OCI-LY1 (cell line): ENCODE results near the gene LCAT.

Experiments
- H2AFZ ChIP-seq: fragments of 200-600 bp; sonication (generic), shearing (Covaris generic); 2 replicates; pipeline ENCODE4 v1.6.0; 2014; ENCODE audit warnings: antibody characterized with exemption, mild to moderate bottlenecking, low read length
- H3F3A ChIP-seq: fragments of 200-600 bp; sonication (generic), shearing (Covaris generic); 2 replicates; pipeline ENCODE4 v1.6.0; 2014; ENCODE audit warnings: mild to moderate bottlenecking, antibody characterized with exemption, low read length, moderate library complexity; ENCODE audit not compliant: insufficient read depth
- H3K27ac ChIP-seq: fragments of 200-600 bp; sonication (generic); 2 replicates; pipeline ENCODE4 v1.5.1; 2014; ENCODE audit warnings: low read length, mixed run types, mild to moderate bottlenecking, low read depth; ENCODE audit not compliant: poor library complexity, severe bottlenecking
- H3K27me3 ChIP-seq: fragments of 200-600 bp; sonication (generic); 2 replicates; pipeline ENCODE4 v1.6.0; 2014; ENCODE audit warnings: antibody characterized with exemption, mild to moderate bottlenecking, low read length, moderate library complexity; ENCODE audit not compliant: insufficient read depth
- H3K36me3 ChIP-seq: fragments of 200-600 bp; sonication (generic); 2 replicates; pipeline ENCODE4 v1.6.1; 2014; ENCODE audit warnings: mild to moderate bottlenecking, antibody characterized with exemption, low read length, moderate library complexity, mixed read lengths; ENCODE audit not compliant: insufficient read depth
- H3K4me1 ChIP-seq: fragments of 200-600 bp; sonication (generic); 2 replicates; pipeline ENCODE4 v1.5.1; 2014; ENCODE audit warnings: mild to moderate bottlenecking, low read length, moderate library complexity; ENCODE audit not compliant: insufficient read depth, severe bottlenecking
- H3K4me2 ChIP-seq: fragments of 200-600 bp; sonication (generic), shearing (Covaris generic); 2 replicates; pipeline ENCODE4 v1.6.1; 2014; ENCODE audit warnings: low read length
- H3K4me3 ChIP-seq: fragments of 200-600 bp; sonication (generic); 2 replicates; pipeline ENCODE4 v1.5.1; 2014; ENCODE audit warnings: low read length, low read depth, mild to moderate bottlenecking, mixed read lengths; ENCODE audit not compliant: poor library complexity, severe bottlenecking
- H3K79me2 ChIP-seq: fragments of 200-600 bp; shearing (Covaris generic); 2 replicates; pipeline ENCODE4 v1.6.1; 2016; ENCODE audit warnings: mixed run types, low read length, mixed read lengths; ENCODE audit not compliant: insufficient read depth
- H3K9ac ChIP-seq: fragments of 200-600 bp; sonication (generic), shearing (Covaris generic); 2 replicates; pipeline ENCODE4 v1.6.1; 2014; ENCODE audit warnings: mild to moderate bottlenecking, low read length, mixed read lengths
- H3K9me2 ChIP-seq: fragments of 200-600 bp; sonication (generic), shearing (Covaris generic); 2 replicates; pipeline ENCODE4 v1.6.1; 2014; ENCODE audit warnings: low read depth, mild to moderate bottlenecking, low read length, mixed read lengths
- H3K9me3 ChIP-seq: fragments of 200-600 bp; shearing (Covaris generic); 2 replicates; pipeline ENCODE4 v1.6.1; 2014; ENCODE audit warnings: low read length, mixed read lengths
- H4K20me1 ChIP-seq: fragments of 200-600 bp; sonication (generic), shearing (Covaris generic); 2 replicates; pipeline ENCODE4 v1.6.0; 2016; ENCODE audit warnings: mild to moderate bottlenecking, low read length; ENCODE audit not compliant: insufficient read depth
- EZH2 ChIP-seq: fragments of 200-600 bp; sonication (generic), shearing (Covaris generic); IDR thresholded peaks from 2 replicates; pipeline ENCODE4 v1.8.0; 2017; ENCODE audit warnings: borderline replicate concordance, mixed run types, mild to moderate bottlenecking, antibody characterized with exemption, low read length, moderate library complexity, mixed read lengths
- TF ChIP-seq, protein P1 (sequence below): fragments of 200-600 bp; sonication (generic), shearing (Covaris generic); IDR thresholded peaks from 2 replicates; pipeline ENCODE4 v1.5.1; 2017; ENCODE audit warnings: mild to moderate bottlenecking, antibody characterized with exemption, low read length, moderate library complexity, mixed read lengths

LCAT gene

DNA sequence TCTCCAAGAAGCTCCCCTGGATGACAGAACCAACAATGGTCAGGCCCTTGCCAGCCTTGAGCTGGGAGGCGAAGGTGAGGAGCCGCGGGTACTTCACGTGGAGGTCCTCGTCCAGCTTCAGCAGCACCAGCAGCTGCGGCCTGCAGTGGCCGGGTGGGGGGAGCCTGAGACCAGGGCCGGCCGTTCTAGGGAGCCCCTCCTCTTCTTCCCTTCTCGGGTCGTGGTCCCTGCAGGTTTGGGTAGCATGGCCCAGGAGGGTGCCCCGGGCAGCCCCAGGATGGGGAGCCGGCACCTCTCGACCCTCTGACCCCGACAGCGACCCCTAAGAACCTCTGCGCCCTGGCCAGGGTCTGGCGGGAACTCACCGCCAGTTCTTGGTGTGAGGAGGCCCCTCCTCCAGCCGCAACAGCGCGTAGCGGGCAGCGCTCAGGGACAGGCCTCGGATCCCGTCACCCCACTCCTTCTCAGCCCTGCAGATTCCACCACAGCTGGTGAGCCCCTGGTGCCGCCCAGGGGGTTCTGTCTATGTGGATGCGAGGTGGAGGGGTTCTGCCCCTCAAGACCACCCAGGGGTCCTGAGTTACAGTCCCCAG, 3.1 kb upstream of the LCAT start:
- Histone ChIP-seq H3K9me2 (no peaks in the 10 kb centered on the region), H4K20me1 (no peaks in the 10 kb centered on the region), H3F3A (no peaks in the 10 kb centered on the region), H3K4me2 (no peak overlapping the region), H3K9ac (no peak overlapping the region), H2AFZ (no peak overlapping the region), H3K27me3 (no peaks in the 10 kb centered on the region), H3K36me3 (peaks cover 17% of the 10 kb centered on the region; the same call in 1 of the 2 replicates), H3K4me3 (no peak overlapping the region), H3K4me1 (peaks cover 15% of the 10 kb centered on the region), H3K27ac (no peak overlapping the region), H3K79me2 (no peaks in the 10 kb centered on the region), H3K9me3 (no peaks in the 10 kb centered on the region)
- no peak for TF ChIP-seq EZH2
- TF ChIP-seq, protein P1, sequence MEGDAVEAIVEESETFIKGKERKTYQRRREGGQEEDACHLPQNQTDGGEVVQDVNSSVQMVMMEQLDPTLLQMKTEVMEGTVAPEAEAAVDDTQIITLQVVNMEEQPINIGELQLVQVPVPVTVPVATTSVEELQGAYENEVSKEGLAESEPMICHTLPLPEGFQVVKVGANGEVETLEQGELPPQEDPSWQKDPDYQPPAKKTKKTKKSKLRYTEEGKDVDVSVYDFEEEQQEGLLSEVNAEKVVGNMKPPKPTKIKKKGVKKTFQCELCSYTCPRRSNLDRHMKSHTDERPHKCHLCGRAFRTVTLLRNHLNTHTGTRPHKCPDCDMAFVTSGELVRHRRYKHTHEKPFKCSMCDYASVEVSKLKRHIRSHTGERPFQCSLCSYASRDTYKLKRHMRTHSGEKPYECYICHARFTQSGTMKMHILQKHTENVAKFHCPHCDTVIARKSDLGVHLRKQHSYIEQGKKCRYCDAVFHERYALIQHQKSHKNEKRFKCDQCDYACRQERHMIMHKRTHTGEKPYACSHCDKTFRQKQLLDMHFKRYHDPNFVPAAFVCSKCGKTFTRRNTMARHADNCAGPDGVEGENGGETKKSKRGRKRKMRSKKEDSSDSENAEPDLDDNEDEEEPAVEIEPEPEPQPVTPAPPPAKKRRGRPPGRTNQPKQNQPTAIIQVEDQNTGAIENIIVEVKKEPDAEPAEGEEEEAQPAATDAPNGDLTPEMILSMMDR = no peak

DNA sequence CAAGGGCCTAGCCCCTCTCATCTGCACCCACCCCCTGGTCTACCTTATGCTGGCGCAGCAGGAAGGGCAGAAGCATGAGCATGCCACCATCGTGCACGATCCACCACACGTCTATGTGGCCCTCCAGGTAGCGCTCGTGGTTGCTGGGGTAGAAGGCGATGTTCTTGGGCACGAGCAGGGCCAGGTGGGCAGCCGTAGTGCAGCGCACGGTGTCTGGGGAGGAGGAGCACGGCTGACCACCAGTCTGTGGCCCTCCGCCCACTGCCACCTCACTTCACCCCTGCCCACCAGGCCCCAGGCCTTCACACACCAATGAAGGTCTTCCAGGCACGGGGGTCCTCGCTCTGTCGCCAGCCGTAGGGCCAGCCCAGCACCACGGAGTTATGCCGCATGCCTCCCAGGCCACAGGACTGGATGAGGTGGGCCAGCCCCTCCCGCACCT, 2.2 kb upstream of the LCAT start:
- Histone ChIP-seq H3K79me2 (no peaks in the 10 kb centered on the region), H3K4me1 (peaks cover 22% of the 10 kb centered on the region), H3K4me3 (no peak overlapping the region), H2AFZ (no peak overlapping the region), H3F3A (no peaks in the 10 kb centered on the region), H3K27me3 (no peaks in the 10 kb centered on the region), H3K27ac (no peak overlapping the region), H3K36me3 (peaks cover 14% of the 10 kb centered on the region; the same call in 1 of the 2 replicates), H3K4me2 (no peak overlapping the region), H3K9ac (no peak overlapping the region), H4K20me1 (no peaks in the 10 kb centered on the region), H3K9me2 (no peaks in the 10 kb centered on the region), H3K9me3 (no peaks in the 10 kb centered on the region)
- no peak for TF ChIP-seq EZH2
- TF ChIP-seq, protein P1 = no peak

DNA sequence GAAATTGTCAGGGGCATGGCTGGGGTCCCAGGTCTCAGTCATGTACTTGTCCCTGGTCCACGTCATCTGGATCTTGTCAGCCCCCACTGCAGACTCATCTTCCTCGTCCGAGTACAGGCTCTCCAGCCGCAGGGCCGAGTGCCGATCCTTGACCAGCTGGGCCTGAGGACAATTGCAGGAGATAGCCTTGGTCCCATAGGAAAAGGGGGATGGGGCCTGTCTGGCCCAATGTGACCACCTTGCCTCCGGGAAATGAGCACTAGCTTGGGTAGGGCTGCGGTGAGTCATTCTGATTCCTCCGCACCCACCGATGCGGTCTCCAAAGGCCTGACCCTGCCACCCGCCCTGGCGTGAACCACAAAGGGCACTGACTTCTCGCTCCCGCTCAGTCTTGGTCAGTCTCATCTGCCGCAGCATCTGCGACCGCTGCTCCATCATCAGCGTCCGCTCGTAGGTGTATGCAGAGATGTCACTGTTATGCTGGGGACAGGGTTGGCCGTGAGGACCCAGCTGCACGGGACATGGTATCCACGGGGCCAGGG, 1.5 kb upstream of the LCAT start:
- Histone ChIP-seq H3K9me3 (no peaks in the 10 kb centered on the region), H3K79me2 (no peaks in the 10 kb centered on the region), H3K9me2 (no peaks in the 10 kb centered on the region), H4K20me1 (no peaks in the 10 kb centered on the region), H3K27ac (no peak overlapping the region), H3K4me1 (peaks cover 24% of the 10 kb centered on the region), H2AFZ (no peak overlapping the region), H3K4me2 (no peak overlapping the region), H3K27me3 (no peaks in the 10 kb centered on the region), H3K36me3 (peaks cover 14% of the 10 kb centered on the region; the same call in 1 of the 2 replicates), H3K9ac (no peak overlapping the region), H3F3A (no peaks in the 10 kb centered on the region), H3K4me3 (no peak overlapping the region)
- TF ChIP-seq EZH2 = no peak
- TF ChIP-seq, protein P1 = no peak
